MCF 10A (cell line): ENCODE measurements around the gene IGF1R. TPM values are rescaled to one million over a fixed set of nuclear protein-coding genes. Genes with fewer than 3 reads are reported as not detected.

Experiments used
- BruUV-seq: library from RNA; stranded (reverse); fragments of 400-500 nt; replicated peaks from 2 replicates; lab custom pipeline; 2021; lab: Mats Ljungman, UMichigan
- CTCF ChIA-PET: fragments of 300-600 bp; sonication (Branson Sonifier 250); formaldehyde crosslinking; extraction: SDS; loops from one replicate; lab custom pipeline; 2021; ENCODE audit warnings: antibody characterized with exemption, inconsistent platforms; lab: Yijun Ruan, JAX
- POLR2A ChIA-PET: fragments of 300-600, 350-650 bp; sonication (Branson Sonifier 250); formaldehyde crosslinking; extraction: SDS; loops from one replicate; lab custom pipeline; 2020; ENCODE audit warnings: antibody characterized with exemption, inconsistent platforms; lab: Yijun Ruan, JAX
- DNase-seq: peaks from one replicate; pipeline ENCODE4 v3.0.0-alpha.2; 2018; ENCODE audit not compliant: unreplicated experiment
- H3K27ac Mint-ChIP-seq: one replicate; pipeline ENCODE4 v1.8.0; 2022; ENCODE audit warnings: mild to moderate bottlenecking, low read depth, mixed read lengths; ENCODE audit not compliant: unreplicated experiment
- H3K27me3 Mint-ChIP-seq: one replicate; pipeline ENCODE4 v1.8.0; 2022; ENCODE audit warnings: mixed read lengths; ENCODE audit not compliant: insufficient read depth, unreplicated experiment
- H3K36me3 Mint-ChIP-seq: one replicate; pipeline ENCODE4 v1.8.0; 2022; ENCODE audit warnings: mild to moderate bottlenecking, moderate library complexity, mixed read lengths; ENCODE audit not compliant: insufficient read depth, unreplicated experiment
- H3K4me1 Mint-ChIP-seq: one replicate; pipeline ENCODE4 v1.8.0; 2022; ENCODE audit warnings: mixed read lengths; ENCODE audit not compliant: insufficient read depth, unreplicated experiment
- H3K4me3 Mint-ChIP-seq: one replicate; pipeline ENCODE4 v1.8.0; 2022; ENCODE audit warnings: mild to moderate bottlenecking, moderate library complexity, mixed read lengths; ENCODE audit not compliant: unreplicated experiment
- H3K9me3 Mint-ChIP-seq: one replicate; pipeline ENCODE4 v1.8.0; 2022; ENCODE audit warnings: mixed read lengths; ENCODE audit not compliant: unreplicated experiment
- CTCF ChIP-seq: fragments of 200-600 bp; IDR thresholded peaks from one replicate; pipeline ENCODE4 v1.8.0; 2022; ENCODE audit warnings: antibody characterized with exemption, mild to moderate bottlenecking; ENCODE audit not compliant: unreplicated experiment
- intact Hi-C: fragments of 100-400 bp; cut with micrococcal nuclease; formaldehyde crosslinking; loops from 2 replicates; pipeline ENCODE4 v1.14.1; 2022
- total RNA-seq: library from RNA; stranded (reverse); gene quantifications from 2 replicates; pipeline ENCODE4 v1.2.3, GENCODE V29; 2022

IGF1R gene
- total RNA-seq, 1 experiment from 2014 or later: 53.3 TPM

DNA sequence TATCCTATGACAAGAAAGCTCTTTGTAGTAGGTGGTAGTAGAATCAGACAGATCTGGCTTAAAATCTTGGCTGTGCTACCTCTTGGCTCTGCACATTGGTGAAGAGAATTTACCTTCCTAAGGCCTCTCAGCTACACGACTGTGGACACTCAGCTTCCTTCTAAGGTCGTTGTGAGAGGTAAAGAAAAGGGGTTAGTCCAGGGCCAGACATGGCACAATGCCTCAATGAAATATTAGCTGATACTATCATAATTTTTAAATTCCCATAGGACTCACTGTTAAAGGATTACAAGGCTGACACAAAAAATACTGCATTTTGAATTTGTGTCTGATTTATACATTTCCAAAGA, 80.4 kb downstream of the IGF1R start:
- intact Hi-C loops: no loop called here
- Mint-ChIP-seq H3K4me1 (peaks cover 5% of the 10 kb centered on the region), H3K36me3 (no peaks in the 10 kb centered on the region), H3K9me3 (no peaks in the 10 kb centered on the region), H3K27me3 (no peaks in the 10 kb centered on the region), H3K27ac (peak overlapping the region; percentile 92), H3K4me3 (no peak overlapping the region)
- no TSS peak for BruUV-seq
- no peak for TF ChIP-seq CTCF
- DNase-seq: no peak
- ChIA-PET POLR2A (interaction anchor here (0.7 to 1.2 kb wide), 5 partner anchors 18 to 138 kb away, joined by 3 to 5 read pairs (median 4); no protein-coding TSS in a partner anchor), CTCF (interaction anchor here (1.1 kb wide), 1 partner anchor 16 kb away, joined by 3 read pairs; no protein-coding TSS in a partner anchor)

GRCh38 chr15:98729446-98730042, 81.2 kb downstream of the IGF1R start:
- ChIA-PET CTCF (no interaction called here), POLR2A (interaction anchor here (0.7 to 1.2 kb wide), 3 partner anchors 17 to 45 kb away, joined by 3 to 4 read pairs (median 3); no protein-coding TSS in a partner anchor)
- DNase-seq: no peak
- TF ChIP-seq CTCF: no peak
- Mint-ChIP-seq H3K4me3 (no peak overlapping the region), H3K4me1 (peaks cover 5% of the 10 kb centered on the region), H3K27ac (peak overlapping the region; percentile 92), H3K9me3 (no peaks in the 10 kb centered on the region), H3K36me3 (no peaks in the 10 kb centered on the region), H3K27me3 (no peaks in the 10 kb centered on the region)
- intact Hi-C loops: no loop called here
- no TSS peak for BruUV-seq

DNA sequence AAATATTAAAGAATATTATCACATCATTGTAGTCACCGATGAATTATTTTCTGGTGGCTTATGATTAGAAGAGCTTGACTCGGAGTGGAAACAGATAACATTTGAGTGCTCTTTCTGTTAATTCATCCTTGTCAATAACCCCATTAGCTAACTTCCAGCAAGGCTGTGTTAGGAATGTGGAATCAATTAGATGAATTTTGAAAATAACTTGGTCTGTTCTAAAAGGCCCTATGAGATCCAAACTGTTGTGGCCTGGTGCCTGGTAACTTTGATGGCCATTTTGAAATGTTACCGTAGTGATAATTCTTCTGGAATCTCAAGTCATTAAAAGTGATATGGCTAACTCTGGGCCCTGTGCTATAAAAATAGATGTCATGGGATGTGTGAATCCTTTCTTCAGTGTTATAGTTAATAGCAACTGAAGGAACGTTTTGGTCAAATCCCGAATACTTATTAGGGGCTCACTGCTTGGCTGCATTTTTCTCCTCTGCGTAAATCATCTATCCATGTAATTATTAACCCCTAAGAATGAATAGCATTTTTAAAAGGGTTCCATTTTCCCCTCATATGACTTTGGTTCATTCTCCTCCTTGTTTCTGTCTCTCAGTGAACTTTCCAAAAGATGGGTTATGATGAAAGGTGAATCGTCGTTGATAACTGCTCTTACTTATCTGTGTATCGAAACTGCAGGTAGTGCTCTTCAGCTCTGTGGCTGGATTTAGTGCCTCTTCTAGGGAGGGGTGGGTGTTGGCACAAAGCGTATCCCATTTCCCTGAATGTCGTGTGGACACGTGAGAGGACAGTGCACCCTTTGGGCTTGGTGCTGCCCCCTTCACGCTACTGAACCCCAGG, 82.7 kb downstream of the IGF1R start:
- DNase-seq: no peak
- no peaks in the 10 kb centered on the region for H3K9me3 Mint-ChIP-seq
- no peaks in the 10 kb centered on the region for H3K27me3 Mint-ChIP-seq
- TF ChIP-seq CTCF: no peak
- H3K36me3 Mint-ChIP-seq: no peaks in the 10 kb centered on the region
- H3K27ac Mint-ChIP-seq: no peak overlapping the region
- peaks cover 12% of the 10 kb centered on the region for H3K4me1 Mint-ChIP-seq
- H3K4me3 Mint-ChIP-seq: no peak overlapping the region
- ChIA-PET CTCF (interaction anchor here (0.6 kb wide), 1 partner anchor 14 kb away, joined by 3 read pairs; no protein-coding TSS in a partner anchor), POLR2A (interaction anchor here (0.7 kb wide), 1 partner anchor 11 kb away, joined by 3 read pairs; no protein-coding TSS in a partner anchor)
- BruUV-seq: no TSS peak
- intact Hi-C loops: no loop called here
